MCF 10A (cell line): ENCODE results near the gene ALOXE3. TPM values are rescaled to one million over a fixed set of nuclear protein-coding genes. Genes with fewer than 3 reads are reported as not detected.

Experiments
- BruUV-seq: library from RNA; stranded (reverse); fragments of 400-500 nt; replicated peaks from 2 replicates; lab custom pipeline; 2021; lab: Mats Ljungman, UMichigan
- CTCF ChIA-PET: fragments of 300-600 bp; sonication (Branson Sonifier 250); formaldehyde crosslinking; extraction: SDS; loops from one replicate; lab custom pipeline; 2021; ENCODE audit warnings: antibody characterized with exemption, inconsistent platforms; lab: Yijun Ruan, JAX
- POLR2A ChIA-PET: fragments of 300-600, 350-650 bp; sonication (Branson Sonifier 250); formaldehyde crosslinking; extraction: SDS; loops from one replicate; lab custom pipeline; 2020; ENCODE audit warnings: antibody characterized with exemption, inconsistent platforms; lab: Yijun Ruan, JAX
- DNase-seq: peaks from one replicate; pipeline ENCODE4 v3.0.0-alpha.2; 2018; ENCODE audit not compliant: unreplicated experiment
- H3K27ac Mint-ChIP-seq: one replicate; pipeline ENCODE4 v1.8.0; 2022; ENCODE audit warnings: mild to moderate bottlenecking, low read depth, mixed read lengths; ENCODE audit not compliant: unreplicated experiment
- H3K27me3 Mint-ChIP-seq: one replicate; pipeline ENCODE4 v1.8.0; 2022; ENCODE audit warnings: mixed read lengths; ENCODE audit not compliant: insufficient read depth, unreplicated experiment
- H3K36me3 Mint-ChIP-seq: one replicate; pipeline ENCODE4 v1.8.0; 2022; ENCODE audit warnings: mild to moderate bottlenecking, moderate library complexity, mixed read lengths; ENCODE audit not compliant: insufficient read depth, unreplicated experiment
- H3K4me1 Mint-ChIP-seq: one replicate; pipeline ENCODE4 v1.8.0; 2022; ENCODE audit warnings: mixed read lengths; ENCODE audit not compliant: insufficient read depth, unreplicated experiment
- H3K4me3 Mint-ChIP-seq: one replicate; pipeline ENCODE4 v1.8.0; 2022; ENCODE audit warnings: mild to moderate bottlenecking, moderate library complexity, mixed read lengths; ENCODE audit not compliant: unreplicated experiment
- H3K9me3 Mint-ChIP-seq: one replicate; pipeline ENCODE4 v1.8.0; 2022; ENCODE audit warnings: mixed read lengths; ENCODE audit not compliant: unreplicated experiment
- intact Hi-C: fragments of 100-400 bp; cut with micrococcal nuclease; formaldehyde crosslinking; loops from 2 replicates; pipeline ENCODE4 v1.14.1; 2022
- total RNA-seq: library from RNA; stranded (reverse); gene quantifications from 2 replicates; pipeline ENCODE4 v1.2.3, GENCODE V29; 2022
- TF ChIP-seq, protein P1 (sequence below): fragments of 200-600 bp; IDR thresholded peaks from one replicate; pipeline ENCODE4 v1.8.0; 2022; ENCODE audit warnings: antibody characterized with exemption, mild to moderate bottlenecking; ENCODE audit not compliant: unreplicated experiment

ALOXE3 gene
- total RNA-seq, 1 experiment from 2014 or later, result 13.1 TPM

DNA sequence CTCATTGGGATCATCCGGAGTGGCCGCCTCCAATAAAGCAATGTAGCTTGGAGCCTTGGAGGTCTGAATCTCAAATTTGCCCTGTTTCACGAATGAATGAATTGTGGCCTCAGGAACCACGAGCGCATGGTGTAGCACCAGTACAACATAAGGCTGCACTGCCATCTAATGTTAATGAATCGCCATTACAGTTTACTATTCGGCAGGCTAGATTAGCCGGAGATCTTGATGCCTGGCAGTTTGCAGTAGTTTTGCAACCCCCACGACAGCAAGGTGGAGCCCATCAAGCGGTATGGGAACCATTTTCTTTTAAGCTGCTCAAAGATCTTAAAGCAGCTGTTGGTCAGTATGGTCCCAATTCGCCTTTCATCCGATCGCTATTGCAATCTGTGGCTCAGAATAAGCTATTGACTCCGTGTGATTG lies 60.6 kb downstream of the ALOXE3 start:
- BruUV-seq, result no TSS peak
- ChIA-PET CTCF (interaction anchor here (0.6 to 8.8 kb wide), 45 partner anchors 8 to 782 kb away, joined by 3 to 106 read pairs (median 5); partner anchors contain the start of gene RNF227), POLR2A (interaction anchor here (1.1 to 3.4 kb wide), 7 partner anchors 16 to 231 kb away, joined by 3 to 25 read pairs (median 6); partner anchors contain the start of genes CNTROB, NAA38, RANGRF and RNF227)
- no peak overlapping the region for H3K4me3 Mint-ChIP-seq
- peaks cover 34% of the 10 kb centered on the region for H3K4me1 Mint-ChIP-seq
- DNase-seq, result peak; percentile 86
- peaks cover 6% of the 10 kb centered on the region for H3K36me3 Mint-ChIP-seq
- H3K27me3 Mint-ChIP-seq, result peaks cover 12% of the 10 kb centered on the region
- intact Hi-C loops, result loop anchor here (1.0 to 5.0 kb wide), 5 partner anchors 41 to 315 kb away; no protein-coding TSS in a partner anchor
- H3K27ac Mint-ChIP-seq, result no peak overlapping the region
- TF ChIP-seq, protein P1, sequence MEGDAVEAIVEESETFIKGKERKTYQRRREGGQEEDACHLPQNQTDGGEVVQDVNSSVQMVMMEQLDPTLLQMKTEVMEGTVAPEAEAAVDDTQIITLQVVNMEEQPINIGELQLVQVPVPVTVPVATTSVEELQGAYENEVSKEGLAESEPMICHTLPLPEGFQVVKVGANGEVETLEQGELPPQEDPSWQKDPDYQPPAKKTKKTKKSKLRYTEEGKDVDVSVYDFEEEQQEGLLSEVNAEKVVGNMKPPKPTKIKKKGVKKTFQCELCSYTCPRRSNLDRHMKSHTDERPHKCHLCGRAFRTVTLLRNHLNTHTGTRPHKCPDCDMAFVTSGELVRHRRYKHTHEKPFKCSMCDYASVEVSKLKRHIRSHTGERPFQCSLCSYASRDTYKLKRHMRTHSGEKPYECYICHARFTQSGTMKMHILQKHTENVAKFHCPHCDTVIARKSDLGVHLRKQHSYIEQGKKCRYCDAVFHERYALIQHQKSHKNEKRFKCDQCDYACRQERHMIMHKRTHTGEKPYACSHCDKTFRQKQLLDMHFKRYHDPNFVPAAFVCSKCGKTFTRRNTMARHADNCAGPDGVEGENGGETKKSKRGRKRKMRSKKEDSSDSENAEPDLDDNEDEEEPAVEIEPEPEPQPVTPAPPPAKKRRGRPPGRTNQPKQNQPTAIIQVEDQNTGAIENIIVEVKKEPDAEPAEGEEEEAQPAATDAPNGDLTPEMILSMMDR, result peak; percentile 86
- no peaks in the 10 kb centered on the region for H3K9me3 Mint-ChIP-seq

DNA sequence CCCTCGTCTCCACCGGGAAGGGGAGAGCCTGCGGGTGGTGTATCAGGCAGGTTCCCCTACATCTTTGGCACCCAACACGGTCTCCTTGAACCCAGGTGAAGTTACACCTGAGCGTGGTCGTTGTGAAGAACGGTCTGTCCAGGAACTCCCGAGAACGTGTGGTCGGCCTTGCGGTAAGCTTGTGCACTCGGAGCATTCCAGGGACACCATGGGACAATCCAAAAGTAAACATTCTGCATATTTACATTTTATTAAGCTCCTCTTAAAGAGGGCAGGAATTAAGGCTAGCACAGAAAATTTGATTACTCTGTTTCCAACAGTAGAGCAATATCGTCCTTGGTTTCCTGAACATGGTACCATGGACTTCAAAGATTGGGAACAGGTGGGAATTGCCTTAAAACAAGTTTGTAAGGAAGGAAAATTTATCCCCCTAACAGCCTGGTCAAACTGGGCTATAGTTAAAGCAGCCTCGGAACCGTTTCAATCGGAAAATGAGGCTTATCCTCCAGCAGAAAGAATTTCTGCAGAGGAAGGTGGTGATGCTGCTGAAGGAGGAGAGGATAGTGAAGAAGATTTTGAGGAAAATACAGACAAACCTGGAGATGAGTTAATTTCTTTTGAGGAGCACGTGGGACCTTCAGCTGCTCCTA lies 61.2 kb downstream of the ALOXE3 start:
- TF ChIP-seq, protein P1, result no peak
- Mint-ChIP-seq H3K27ac (peak overlapping the region; percentile 62), H3K27me3 (peaks cover 6% of the 10 kb centered on the region), H3K36me3 (peaks cover 6% of the 10 kb centered on the region), H3K4me1 (peaks cover 28% of the 10 kb centered on the region), H3K9me3 (no peaks in the 10 kb centered on the region), H3K4me3 (no peak overlapping the region)
- POLR2A ChIA-PET, result interaction anchor here (1.1 to 3.4 kb wide), 7 partner anchors 16 to 232 kb away, joined by 3 to 25 read pairs (median 6); partner anchors contain the start of genes CNTROB, NAA38, RANGRF and RNF227
- CTCF ChIA-PET, result interaction anchor here (0.6 to 8.8 kb wide), 44 partner anchors 8 to 783 kb away, joined by 3 to 106 read pairs (median 4); partner anchors contain the start of gene RNF227
- DNase-seq, result no peak
- intact Hi-C loops, result loop anchor here (1.0 to 5.0 kb wide), 5 partner anchors 41 to 314 kb away; no protein-coding TSS in a partner anchor
- no TSS peak for BruUV-seq

DNA sequence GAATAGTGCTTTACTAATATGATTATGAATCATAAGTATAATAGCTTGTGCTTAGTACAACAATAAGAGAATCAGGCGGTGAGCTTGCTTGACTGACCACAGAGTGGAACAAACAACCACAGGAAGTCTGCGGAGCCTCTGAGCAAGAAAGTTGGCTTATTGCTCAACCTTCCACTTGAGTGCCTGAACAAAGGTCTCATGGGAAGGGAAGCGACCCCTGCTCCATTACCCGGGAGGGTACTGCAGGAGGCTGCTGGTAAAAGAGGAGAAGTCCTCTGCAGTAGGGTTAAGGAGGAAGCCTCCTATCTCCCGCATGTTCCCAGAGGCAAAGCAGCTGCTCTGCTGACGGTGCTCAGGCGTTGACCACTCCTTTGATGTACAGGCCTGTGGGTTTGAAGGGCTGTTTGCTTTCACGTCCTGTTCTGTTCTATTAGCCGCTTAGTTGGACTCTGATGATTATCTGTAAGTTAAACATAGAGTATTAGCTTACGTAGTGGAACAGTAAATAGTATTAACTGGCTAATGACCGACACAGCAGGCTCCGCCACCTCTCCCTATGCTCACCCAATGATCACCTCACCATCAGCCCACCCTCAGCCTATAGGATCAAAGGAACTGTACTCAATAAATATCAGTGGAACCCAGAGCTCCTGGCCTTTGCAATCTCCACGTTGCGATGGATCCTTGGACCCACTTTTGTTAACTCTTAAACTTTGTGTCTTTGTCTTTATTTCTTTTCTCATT lies 61.9 kb downstream of the ALOXE3 start:
- POLR2A ChIA-PET, result interaction anchor here (0.6 to 3.4 kb wide), 9 partner anchors 15 to 232 kb away, joined by 3 to 25 read pairs (median 5); partner anchors contain the start of genes CNTROB, RANGRF, RNF227 and TRAPPC1
- DNase-seq, result peak; percentile 75
- CTCF ChIA-PET, result interaction anchor here (0.5 to 8.8 kb wide), 27 partner anchors 7 to 244 kb away, joined by 3 to 106 read pairs (median 7); partner anchors contain the start of gene RNF227
- intact Hi-C loops, result loop anchor here (2.0 to 5.0 kb wide), 3 partner anchors 68 to 314 kb away; no protein-coding TSS in a partner anchor
- Mint-ChIP-seq H3K27ac (peak overlapping the region; percentile 62), H3K4me3 (no peak overlapping the region), H3K4me1 (peaks cover 25% of the 10 kb centered on the region), H3K36me3 (peaks cover 6% of the 10 kb centered on the region), H3K27me3 (no peaks in the 10 kb centered on the region), H3K9me3 (no peaks in the 10 kb centered on the region)
- TF ChIP-seq, protein P1, result no peak
- BruUV-seq, result no TSS peak
